ENCODE data around the gene GPX4. TPM values are rescaled to one million over a fixed set of nuclear protein-coding genes. Genes with fewer than 3 reads are reported as not detected.
A peak's percentile ranks its signal among the peaks of the same experiment; 100 is the strongest.

The GPX4 gene
- total and polyA plus RNA-seq, 10 of the 15 experiments (the other 5 are each of a cell fraction or from before 2014, with no cell fraction given): 33.3 to 749 (median 297) TPM

- no peak for TF ChIP-seq IRF5 (IDR thresholded peaks at IDR 0.05; ENCODE audit: borderline replicate concordance)
- TF ChIP-seq MLLT1 (IDR thresholded peaks at IDR 0.05): peak; percentile 69; the same call in 1 of the 2 replicates
- TF ChIP-seq MEF2B (IDR thresholded peaks at IDR 0.05; ENCODE audit: partially characterized antibody, poor library complexity, severe bottlenecking): peak; percentile 90
- peak; percentile 90 for TF ChIP-seq SKIL (IDR thresholded peaks at IDR 0.05; ENCODE audit: low read depth, poor library complexity, severe bottlenecking)
- no peak; the same call in 1 of the 2 replicates for TF ChIP-seq ATF2 (IDR thresholded peaks at IDR 0.05; ENCODE audit: low read length)
- TF ChIP-seq ZNF687 (IDR thresholded peaks at IDR 0.05): peak; percentile 72
- no peak for TF ChIP-seq ZNF384 (IDR thresholded peaks at IDR 0.05; ENCODE audit: borderline replicate concordance, low read depth, low read length)
- TF ChIP-seq E2F8 (IDR thresholded peaks at IDR 0.05; ENCODE audit: low read depth, partially characterized antibody): no peak
- TF ChIP-seq HDAC6 (IDR thresholded peaks at IDR 0.05; ENCODE audit: unreplicated experiment): no peak
- TF ChIP-seq GABPA (IDR thresholded peaks at IDR 0.05; ENCODE audit: low read depth): no peak
- TF ChIP-seq CBX5 (IDR thresholded peaks at IDR 0.05; ENCODE audit: low read depth): peak; percentile 30; the same call in 1 of the 2 replicates
- TF ChIP-seq YY1 (IDR thresholded peaks at IDR 0.05; ENCODE audit: low read depth, low read length): peak; percentile 14; the same call in 1 of the 2 replicates
- no peak for TF ChIP-seq STAT1 (conservative IDR thresholded peaks at IDR 0.05)
- 0 out of 2 replicates have a peak, but pooled peaks have one; percentile 47 for TF ChIP-seq CHD4 (IDR thresholded peaks at IDR 0.05)
- TF ChIP-seq RCOR1 (conservative IDR thresholded peaks at IDR 0.05; ENCODE audit: low read depth, low read length): peak; percentile 93; the same call in 1 of the 2 replicates
These were observed 26.8 kb upstream of the GPX4 start (continued) for GRCh38 chr19:1076951-1077350.
